ENCODE results near the gene MAP1LC3B.

The MAP1LC3B gene

GRCh38 chr16:87437327-87437726 is 45.2 kb downstream of the MAP1LC3B start:
- H3K9ac ChIP-seq (ENCODE audit: low read depth, low read length, poor library complexity, severe bottlenecking): no peak overlapping the region
- H3K9me3 ChIP-seq (ENCODE audit: insufficient read depth, low read depth, low read length): no peaks in the 10 kb centered on the region
- H3K79me2 ChIP-seq (ENCODE audit: insufficient read depth, low read length): no peaks in the 10 kb centered on the region
- TF ChIP-seq EZH2phosphoT487 (IDR thresholded peaks at IDR 0.05; ENCODE audit: borderline replicate concordance): no peak
- TF ChIP-seq, protein P1, sequence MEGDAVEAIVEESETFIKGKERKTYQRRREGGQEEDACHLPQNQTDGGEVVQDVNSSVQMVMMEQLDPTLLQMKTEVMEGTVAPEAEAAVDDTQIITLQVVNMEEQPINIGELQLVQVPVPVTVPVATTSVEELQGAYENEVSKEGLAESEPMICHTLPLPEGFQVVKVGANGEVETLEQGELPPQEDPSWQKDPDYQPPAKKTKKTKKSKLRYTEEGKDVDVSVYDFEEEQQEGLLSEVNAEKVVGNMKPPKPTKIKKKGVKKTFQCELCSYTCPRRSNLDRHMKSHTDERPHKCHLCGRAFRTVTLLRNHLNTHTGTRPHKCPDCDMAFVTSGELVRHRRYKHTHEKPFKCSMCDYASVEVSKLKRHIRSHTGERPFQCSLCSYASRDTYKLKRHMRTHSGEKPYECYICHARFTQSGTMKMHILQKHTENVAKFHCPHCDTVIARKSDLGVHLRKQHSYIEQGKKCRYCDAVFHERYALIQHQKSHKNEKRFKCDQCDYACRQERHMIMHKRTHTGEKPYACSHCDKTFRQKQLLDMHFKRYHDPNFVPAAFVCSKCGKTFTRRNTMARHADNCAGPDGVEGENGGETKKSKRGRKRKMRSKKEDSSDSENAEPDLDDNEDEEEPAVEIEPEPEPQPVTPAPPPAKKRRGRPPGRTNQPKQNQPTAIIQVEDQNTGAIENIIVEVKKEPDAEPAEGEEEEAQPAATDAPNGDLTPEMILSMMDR (conservative IDR thresholded peaks at IDR 0.05; ENCODE audit: low read length): no peak
- no peaks in the 10 kb centered on the region for H4K20me1 ChIP-seq (ENCODE audit: insufficient read depth, low read length, poor library complexity, severe bottlenecking)
- no peaks in the 10 kb centered on the region for H3K9me2 ChIP-seq (replicated peaks; ENCODE audit: low read depth, low read length)
- no peaks in the 10 kb centered on the region for H3K36me3 ChIP-seq (ENCODE audit: insufficient read depth, low read length)
- no peaks in the 10 kb centered on the region for H3K27me3 ChIP-seq (ENCODE audit: insufficient read depth, low read length, poor library complexity, severe bottlenecking)
- no peak overlapping the region for H3K4me2 ChIP-seq (ENCODE audit: low read depth, low read length, poor library complexity, severe bottlenecking)
- H3K4me1 ChIP-seq (ENCODE audit: insufficient read depth, low read length, poor library complexity, severe bottlenecking): peaks cover 6% of the 10 kb centered on the region
- H3F3A ChIP-seq (ENCODE audit: low read depth): no peaks in the 10 kb centered on the region
- H2AFZ ChIP-seq (ENCODE audit: low read length): no peak overlapping the region
- no peak overlapping the region for H3K4me3 ChIP-seq (ENCODE audit: low read length, poor library complexity, severe bottlenecking)

DNA sequence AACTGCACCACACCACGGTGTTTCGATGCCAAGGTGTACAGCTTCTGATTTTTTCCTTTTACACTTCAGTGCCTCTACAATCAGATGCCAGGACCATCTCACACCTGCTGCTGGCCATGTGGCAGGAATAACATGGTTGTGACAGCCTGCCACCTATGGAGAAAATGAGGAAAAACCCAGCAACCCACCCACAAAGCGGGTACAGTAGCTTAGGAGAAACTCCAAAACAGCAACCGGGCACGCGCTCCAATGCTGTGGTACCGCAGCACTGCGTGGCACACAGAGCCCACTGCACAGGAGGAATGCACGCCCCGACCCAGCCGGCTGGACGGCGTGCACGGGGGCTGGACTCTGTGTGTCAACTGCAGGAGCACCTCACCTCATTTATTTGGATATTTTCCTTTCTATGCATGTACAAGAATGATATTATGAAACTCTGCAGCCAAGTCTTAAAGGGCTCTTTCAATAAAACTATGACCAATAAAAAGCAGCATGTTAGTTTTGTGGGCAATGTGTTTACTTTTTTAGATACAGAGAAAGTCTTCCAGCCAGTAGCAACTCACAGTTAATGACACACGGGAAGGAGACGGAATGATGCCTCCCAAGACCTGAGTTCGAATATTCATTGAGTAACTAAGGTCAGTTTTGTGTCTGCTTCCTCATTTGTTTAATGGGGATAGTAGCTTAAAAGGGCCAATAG is 45.9 kb downstream of the MAP1LC3B start:
- no peak overlapping the region for H3K4me2 ChIP-seq (ENCODE audit: low read depth, low read length, poor library complexity, severe bottlenecking)
- TF ChIP-seq EZH2phosphoT487 (IDR thresholded peaks at IDR 0.05; ENCODE audit: borderline replicate concordance): no peak
- TF ChIP-seq, protein P1 (conservative IDR thresholded peaks at IDR 0.05; ENCODE audit: low read length): no peak
- peaks cover 6% of the 10 kb centered on the region for H3K4me1 ChIP-seq (ENCODE audit: insufficient read depth, low read length, poor library complexity, severe bottlenecking)
- no peaks in the 10 kb centered on the region for H3K9me2 ChIP-seq (replicated peaks; ENCODE audit: low read depth, low read length)
- no peak overlapping the region for H2AFZ ChIP-seq (ENCODE audit: low read length)
- H3F3A ChIP-seq (ENCODE audit: low read depth): no peaks in the 10 kb centered on the region
- no peak overlapping the region for H3K9ac ChIP-seq (ENCODE audit: low read depth, low read length, poor library complexity, severe bottlenecking)
- no peaks in the 10 kb centered on the region for H3K27me3 ChIP-seq (ENCODE audit: insufficient read depth, low read length, poor library complexity, severe bottlenecking)
- no peaks in the 10 kb centered on the region for H4K20me1 ChIP-seq (ENCODE audit: insufficient read depth, low read length, poor library complexity, severe bottlenecking)
- no peaks in the 10 kb centered on the region for H3K79me2 ChIP-seq (ENCODE audit: insufficient read depth, low read length)
- no peaks in the 10 kb centered on the region for H3K36me3 ChIP-seq (ENCODE audit: insufficient read depth, low read length)
- no peaks in the 10 kb centered on the region for H3K9me3 ChIP-seq (ENCODE audit: insufficient read depth, low read depth, low read length)
- H3K4me3 ChIP-seq (ENCODE audit: low read length, poor library complexity, severe bottlenecking): no peak overlapping the region

- no peaks in the 10 kb centered on the region for H3K79me2 ChIP-seq (ENCODE audit: insufficient read depth, low read length)
- H3F3A ChIP-seq (ENCODE audit: low read depth): no peaks in the 10 kb centered on the region
- H3K4me1 ChIP-seq (ENCODE audit: insufficient read depth, low read length, poor library complexity, severe bottlenecking): peaks cover 6% of the 10 kb centered on the region
- no peak overlapping the region for H3K9ac ChIP-seq (ENCODE audit: low read depth, low read length, poor library complexity, severe bottlenecking)
- no peak overlapping the region for H3K4me3 ChIP-seq (ENCODE audit: low read length, poor library complexity, severe bottlenecking)
- H2AFZ ChIP-seq (ENCODE audit: low read length): no peak overlapping the region
- H3K36me3 ChIP-seq (ENCODE audit: insufficient read depth, low read length): no peaks in the 10 kb centered on the region
- no peaks in the 10 kb centered on the region for H3K9me2 ChIP-seq (replicated peaks; ENCODE audit: low read depth, low read length)
- H3K9me3 ChIP-seq (ENCODE audit: insufficient read depth, low read depth, low read length): no peaks in the 10 kb centered on the region
- no peaks in the 10 kb centered on the region for H3K27me3 ChIP-seq (ENCODE audit: insufficient read depth, low read length, poor library complexity, severe bottlenecking)
- H4K20me1 ChIP-seq (ENCODE audit: insufficient read depth, low read length, poor library complexity, severe bottlenecking): no peaks in the 10 kb centered on the region
- no peak for TF ChIP-seq EZH2phosphoT487 (IDR thresholded peaks at IDR 0.05; ENCODE audit: borderline replicate concordance)
- TF ChIP-seq, protein P1 (conservative IDR thresholded peaks at IDR 0.05; ENCODE audit: low read length): no peak
- no peak overlapping the region for H3K4me2 ChIP-seq (ENCODE audit: low read depth, low read length, poor library complexity, severe bottlenecking)
Measured at GRCh38 chr16:87438611-87438985, 46.5 kb downstream of the MAP1LC3B start.

All from Loucy (cell line).